ENCODE measurements around the gene PPP1R7.

- TF ChIP-seq TAF1 (IDR thresholded peaks at IDR 0.05; ENCODE audit: borderline replicate concordance, low read depth, low read length) (no peak), CTCF (IDR thresholded peaks at IDR 0.05) (no peak), SIN3A (IDR thresholded peaks at IDR 0.05; ENCODE audit: borderline replicate concordance, low read depth, low read length) (no peak), EP300 (IDR thresholded peaks at IDR 0.05; ENCODE audit: borderline replicate concordance in 1 of 2, low read depth in 1 of 2, low read length in 1 of 2) (no peak)
- TF ChIP-seq, protein P1, sequence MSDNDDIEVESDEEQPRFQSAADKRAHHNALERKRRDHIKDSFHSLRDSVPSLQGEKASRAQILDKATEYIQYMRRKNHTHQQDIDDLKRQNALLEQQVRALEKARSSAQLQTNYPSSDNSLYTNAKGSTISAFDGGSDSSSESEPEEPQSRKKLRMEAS (IDR thresholded peaks at IDR 0.05; ENCODE audit: low read depth): no peak
These were observed 14.5 kb upstream of the PPP1R7 start for GRCh38 chr2:241135737-241136136.
